NB4 (cell line): ENCODE results near the gene ALOX5.
"Not testable (repeated sequence)": the region's sequence is repeated elsewhere in the genome, so short reads cannot be mapped to it uniquely, and the experiment has no call there.

ENCODE experiments used
- DNase-seq: peaks from one replicate; pipeline ENCODE4 v3.0.0; 2010; ENCODE audit warnings: low read depth
- H3K4me3 ChIP-seq: one replicate; pipeline ENCODE4 v1.5.1; 2011; ENCODE audit warnings: mild to moderate bottlenecking, low read depth, low read length, moderate library complexity
- CTCF ChIP-seq: IDR thresholded peaks from one replicate; pipeline ENCODE4 v1.5.1; 2012; ENCODE audit warnings: low read depth, low read length
- MAX ChIP-seq: IDR thresholded peaks from 2 replicates; pipeline ENCODE4 v1.6.1; 2011; ENCODE audit warnings: low read depth, low read length
- MYC ChIP-seq: IDR thresholded peaks from 2 replicates; pipeline ENCODE4 v1.6.1; 2011; ENCODE audit warnings: low read depth, low read length
- POLR2A ChIP-seq: IDR thresholded peaks from 2 replicates; pipeline ENCODE4 v1.6.1; 2011; ENCODE audit warnings: mild to moderate bottlenecking; ENCODE audit not compliant: insufficient read length; ENCODE audit errors: extremely low read depth

Gene ALOX5

GRCh38 chr10:45373576-45374349 lies at the start of gene ALOX5:
ALOX5 (plus strand) TSS chr10:45374216; CDS start chr10:45374280, 64 bp downstream.
- TF ChIP-seq POLR2A (no peak), MAX (no peak), CTCF (no peak), MYC (no peak)
- DNase-seq, result peak; percentile 64
- H3K4me3 ChIP-seq, result peak within 1 kb of the TSS; percentile 8

- no peak for DNase-seq
- no peak overlapping the region for H3K4me3 ChIP-seq
- TF ChIP-seq MAX (no peak), CTCF (no peak), MYC (no peak), POLR2A (no peak)
Measured at GRCh38 chr10:45325116-45325515, 48.9 kb upstream of the ALOX5 start.

- not testable (repeated sequence) for H3K4me3 ChIP-seq, DNase-seq
Measured at GRCh38 chr10:45326864-45327263, 47.2 kb upstream of the ALOX5 start.

GRCh38 chr10:45331824-45332223 lies 42.2 kb upstream of the ALOX5 start:
- not testable (repeated sequence) for H3K4me3 ChIP-seq, DNase-seq

GRCh38 chr10:45339894-45340293 lies 34.1 kb upstream of the ALOX5 start:
- no peak overlapping the region for H3K4me3 ChIP-seq
- no peak for DNase-seq
- TF ChIP-seq MYC (no peak), MAX (no peak), CTCF (no peak), POLR2A (no peak)

- not testable (repeated sequence) for H3K4me3 ChIP-seq, DNase-seq
Measured at GRCh38 chr10:45340420-45340819, 33.6 kb upstream of the ALOX5 start.

GRCh38 chr10:45346652-45347335 lies 27.2 kb upstream of the ALOX5 start:
- DNase-seq, H3K4me3 ChIP-seq: not testable (repeated sequence)

- DNase-seq, H3K4me3 ChIP-seq: not testable (repeated sequence)
Measured at GRCh38 chr10:45347464-45347863, 26.6 kb upstream of the ALOX5 start.

GRCh38 chr10:45348196-45348765 lies 25.7 kb upstream of the ALOX5 start:
- DNase-seq, H3K4me3 ChIP-seq: not testable (repeated sequence)
